Adrenal gland (tissue), 12 donors: ENCODE measurements around the gene AP2S1. TPM values are rescaled to one million over a fixed set of nuclear protein-coding genes. Genes with fewer than 3 reads are reported as not detected.

Source experiments
- DNase-seq, 7 donors: peaks; one replicate each; pipeline ENCODE4 v3.0.0-alpha.2; 2019 to 2020
- H3K27ac ChIP-seq, 5 donors: fragments of 200-600 bp; sonication (generic) in 4 of 5; 1 replicate in 3 of 5; 2 replicates in 2 of 5; pipeline versions ENCODE4 v1.5.1 to v1.8.0; 2016 to 2020; ENCODE audit warnings: mild to moderate bottlenecking in 1 of 5
- H3K27me3 ChIP-seq: fragments of 200-600 bp; 2 replicates; pipeline ENCODE4 v1.8.0; 2021
- H3K36me3 ChIP-seq, 2 donors: fragments of 200-600 bp; replicated peaks in 1 of 2; 1 replicate in 1 of 2; 2 replicates in 1 of 2; pipeline versions ENCODE4 v1.5.1 to v1.8.0; 2018 to 2022
- H3K4me1 ChIP-seq, 2 donors: fragments of 200-600 bp; replicated peaks in 1 of 2; 1 replicate in 1 of 2; 2 replicates in 1 of 2; pipeline versions ENCODE4 v1.5.1 to v1.8.0; 2018 to 2021
- H3K4me3 ChIP-seq, 4 donors: fragments of 200-600 bp; sonication (generic) in 3 of 4; one replicate each; pipeline ENCODE4 v1.5.1; 2016 to 2018
- H3K9me3 ChIP-seq, 3 donors: fragments of 200-600 bp; sonication (generic) in 1 of 3; replicated peaks in 1 of 3; 1 replicate in 2 of 3; 2 replicates in 1 of 3; pipeline versions ENCODE4 v1.5.1 to v1.8.0; 2016 to 2021
- POLR2A ChIP-seq, 2 donors: fragments of 450-650 bp; IDR thresholded peaks; one replicate each; pipeline ENCODE4 v1.6.1; 2017; ENCODE audit warnings: antibody characterized with exemption in 2 of 2, mild to moderate bottlenecking in 2 of 2, moderate library complexity in 1 of 2
- WGBS, 4 donors: extraction: QIAGEN DNeasy Blood & Tissue Kit in 2 of 4; methylation state at CpG; one replicate each; pipeline versions ENCODE4 v1.1.5 to v1.1.7; 2013 to 2017; 5-methylcytosine and 5-hydroxymethylcytosine counted together
- intact Hi-C, 2 donors: fragments of 100-400 bp; cut with DNase I; formaldehyde crosslinking; loops; one replicate each; pipeline versions ENCODE4 v1.14.1 to v1.15.0; 2022 to 2023
- polyA plus RNA-seq, 3 donors: library from polyadenylated mRNA; stranded (reverse); fragments of 200-250 nt in 2 of 3; fragments of 350-450 nt in 1 of 3; fragmentation: Illumina TruSeq in 1 of 3; extraction: RNeasy Lipid Tissue Mini Kit (QIAGEN cat#74804) in 1 of 3; gene quantifications; one replicate each; pipeline ENCODE4 v1.2.3, GENCODE V29; 2013 to 2014
- total RNA-seq, 9 donors: library from RNA; depleted of rRNA in 4 of 9; stranded (reverse); fragments of >200 nt in 4 of 9; fragments of 120-200 nt in 1 of 9; fragmentation: NEBNext Ultra II Directional in 1 of 9; extraction: Animal tissue kit (Norgen Biotek cat#: 25700) in 1 of 9; gene quantifications; one replicate each; pipeline versions ENCODE4 v1.1.0 to v1.2.4, GENCODE V29; 2013 to 2023
- TF ChIP-seq, protein P1 (sequence below), 6 experiments: fragments of 450-650 bp in 4 of 6; fragments of 200-600 bp in 2 of 6; sonication (generic) in 1 of 6; IDR thresholded peaks; 1 replicate in 5 of 6; 2 replicates in 1 of 6; pipeline versions ENCODE4 v1.5.1 to v1.8.0; 2016 to 2021; ENCODE audit warnings: antibody characterized with exemption in 6 of 6, mild to moderate bottlenecking in 2 of 6, moderate library complexity in 1 of 6
- donor health status: healthy with polysubstance abuse.
- donor health status: Bipolar disorder and iron deficiency.
- donor health status: DM: yes; HTN: yes; CAD: no.
- donor health status: DM: no; HTN: no; CAD: no.
- donor health status: DM: no; HTN: no; CAD: no.
- donor health status: DM: yes; HTN: yes; CAD: no.

The AP2S1 gene
- total and polyA plus RNA-seq, 12 donors = 91.1 to 216 (median 166) TPM

DNA sequence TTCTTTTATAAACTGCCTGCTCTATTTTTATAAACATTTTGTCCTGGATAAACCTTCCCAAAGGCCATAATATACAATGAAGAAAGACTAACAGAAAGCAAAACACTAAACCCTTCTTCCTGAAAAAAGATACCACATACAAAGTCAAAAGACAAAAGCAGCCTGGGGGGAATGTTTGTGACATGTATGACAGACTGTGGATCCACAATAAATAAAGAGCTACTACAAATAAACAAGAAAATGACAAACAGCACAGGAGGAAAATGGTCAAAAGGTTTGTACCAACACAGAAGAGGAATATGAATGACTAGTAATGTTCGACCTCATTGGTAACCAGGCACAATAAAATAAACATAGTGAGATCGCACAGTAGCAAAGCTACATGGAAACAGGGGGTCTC, 19.8 kb downstream of the AP2S1 start:
- no peak overlapping the region for H3K4me3 ChIP-seq
- H3K9me3 ChIP-seq = no peaks in the 10 kb centered on the region
- TF ChIP-seq POLR2A (IDR thresholded peaks at IDR 0.05) = no peak
- TF ChIP-seq, protein P1, sequence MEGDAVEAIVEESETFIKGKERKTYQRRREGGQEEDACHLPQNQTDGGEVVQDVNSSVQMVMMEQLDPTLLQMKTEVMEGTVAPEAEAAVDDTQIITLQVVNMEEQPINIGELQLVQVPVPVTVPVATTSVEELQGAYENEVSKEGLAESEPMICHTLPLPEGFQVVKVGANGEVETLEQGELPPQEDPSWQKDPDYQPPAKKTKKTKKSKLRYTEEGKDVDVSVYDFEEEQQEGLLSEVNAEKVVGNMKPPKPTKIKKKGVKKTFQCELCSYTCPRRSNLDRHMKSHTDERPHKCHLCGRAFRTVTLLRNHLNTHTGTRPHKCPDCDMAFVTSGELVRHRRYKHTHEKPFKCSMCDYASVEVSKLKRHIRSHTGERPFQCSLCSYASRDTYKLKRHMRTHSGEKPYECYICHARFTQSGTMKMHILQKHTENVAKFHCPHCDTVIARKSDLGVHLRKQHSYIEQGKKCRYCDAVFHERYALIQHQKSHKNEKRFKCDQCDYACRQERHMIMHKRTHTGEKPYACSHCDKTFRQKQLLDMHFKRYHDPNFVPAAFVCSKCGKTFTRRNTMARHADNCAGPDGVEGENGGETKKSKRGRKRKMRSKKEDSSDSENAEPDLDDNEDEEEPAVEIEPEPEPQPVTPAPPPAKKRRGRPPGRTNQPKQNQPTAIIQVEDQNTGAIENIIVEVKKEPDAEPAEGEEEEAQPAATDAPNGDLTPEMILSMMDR (IDR thresholded peaks at IDR 0.05) = no peak
- intact Hi-C loops = no loop called here
- WGBS, 4 donors = 89 to 97% (median 93%) methylated on average over 2 of the region's 2 CpGs
- no peak for DNase-seq
- H3K4me1 ChIP-seq = no peaks in the 10 kb centered on the region
- no peaks in the 10 kb centered on the region for H3K36me3 ChIP-seq
- H3K27me3 ChIP-seq = no peaks in the 10 kb centered on the region
- H3K27ac ChIP-seq = no peak overlapping the region

DNA sequence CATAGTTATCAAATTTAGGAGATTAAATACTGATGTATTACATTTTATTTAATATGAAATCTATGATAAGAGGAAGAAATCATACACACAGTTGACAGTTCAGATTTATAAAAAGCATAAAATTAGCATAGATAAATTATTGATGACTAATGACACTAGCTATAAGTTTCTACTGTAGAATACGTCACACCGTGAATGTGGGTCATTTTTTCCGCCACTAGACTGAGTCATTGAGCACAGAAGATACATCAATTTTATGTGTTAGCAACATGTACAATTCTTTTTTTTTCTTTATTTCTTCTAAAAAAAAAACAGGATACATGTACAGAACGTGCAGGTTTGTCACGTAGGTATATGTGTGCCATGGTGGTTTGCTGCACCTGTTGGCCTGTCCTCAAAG, 22.2 kb downstream of the AP2S1 start:
- intact Hi-C loops = loop anchor here in 1 of 2 donors (10.0 kb wide), 1 partner anchor 204 kb away; the partner anchor contains the start of gene PTGIR
- no peaks in the 10 kb centered on the region for H3K9me3 ChIP-seq
- H3K36me3 ChIP-seq = no peaks in the 10 kb centered on the region
- H3K4me3 ChIP-seq = no peak overlapping the region
- H3K4me1 ChIP-seq = no peaks in the 10 kb centered on the region
- no peak overlapping the region for H3K27ac ChIP-seq
- peak in 2 of 7 donors; percentile 41 to 49 for DNase-seq
- WGBS, 4 donors = 53 to 67% (median 60%) methylated on average over 5 of the region's 5 CpGs
- TF ChIP-seq, protein P1 (IDR thresholded peaks at IDR 0.05) = no peak
- TF ChIP-seq POLR2A (IDR thresholded peaks at IDR 0.05) = no peak
- no peaks in the 10 kb centered on the region for H3K27me3 ChIP-seq

DNA sequence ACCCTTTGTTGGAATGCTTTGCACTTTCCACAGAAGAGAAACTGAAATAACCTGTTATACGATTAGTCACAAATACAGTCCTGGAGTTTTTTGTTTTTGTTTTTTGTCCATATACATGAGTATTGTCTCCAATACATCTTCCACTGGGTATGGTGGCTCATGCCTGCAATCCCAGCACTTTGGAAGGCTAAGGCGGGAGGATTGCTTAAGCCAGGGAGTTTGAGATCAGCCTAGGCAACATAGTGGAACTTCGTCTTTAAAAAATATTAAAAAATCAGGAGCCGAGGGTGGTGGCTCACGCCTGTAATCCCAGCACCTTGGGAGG, 25.0 kb downstream of the AP2S1 start:
- Histone ChIP-seq H3K36me3 (no peaks in the 10 kb centered on the region), H3K4me1 (no peaks in the 10 kb centered on the region), H3K9me3 (no peaks in the 10 kb centered on the region), H3K27me3 (no peaks in the 10 kb centered on the region), H3K4me3 (no peak overlapping the region), H3K27ac (no peak overlapping the region)
- TF ChIP-seq POLR2A (IDR thresholded peaks at IDR 0.05) = no peak
- TF ChIP-seq, protein P1 (IDR thresholded peaks at IDR 0.05) = no peak
- no peak for DNase-seq
- intact Hi-C loops = loop anchor here in 1 of 2 donors (10.0 kb wide), 1 partner anchor 201 kb away; the partner anchor contains the start of gene PTGIR
- 72 to 81% (median 74%) methylated on average over 5 of the region's 5 CpGs for WGBS, 4 donors

DNA sequence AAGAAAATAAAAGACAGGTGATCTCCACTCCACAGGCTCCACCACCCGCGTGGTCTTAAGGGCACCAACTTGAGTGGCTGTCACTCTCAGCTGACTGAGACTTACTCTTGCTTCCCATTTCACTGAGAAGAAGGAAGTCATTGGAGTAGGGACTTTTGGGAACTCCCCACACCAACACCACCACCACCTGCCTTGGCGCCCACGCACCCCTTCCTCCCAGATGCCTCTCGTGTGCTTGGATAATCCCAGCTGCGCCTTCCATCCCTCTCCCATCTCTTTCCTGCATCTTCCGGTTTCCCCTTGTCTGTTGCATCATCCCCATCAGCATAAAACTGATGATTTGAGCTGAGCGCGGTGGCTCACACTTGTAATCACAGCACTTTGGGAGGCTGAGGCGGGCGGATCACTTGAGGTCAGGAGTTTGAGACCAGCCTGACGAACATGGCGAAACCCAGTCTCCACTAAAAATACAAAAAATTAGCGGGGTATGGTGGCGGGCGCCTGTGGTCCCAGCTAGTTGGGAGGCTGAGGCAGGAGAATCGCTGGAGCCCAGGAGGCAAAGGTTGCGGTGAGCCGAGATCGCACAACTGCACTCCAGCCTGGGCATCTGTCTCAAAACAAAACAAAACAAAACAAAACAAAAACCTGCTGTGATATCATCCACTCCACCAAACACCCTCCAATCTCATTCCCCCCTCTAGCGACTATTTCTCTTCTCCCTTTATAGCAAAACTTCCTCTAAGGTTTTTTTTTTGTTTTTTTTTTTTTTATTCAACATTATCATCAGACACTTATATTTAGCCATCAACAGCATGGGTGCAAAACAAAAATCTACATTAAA, 25.5 kb downstream of the AP2S1 start:
- TF ChIP-seq, protein P1 (IDR thresholded peaks at IDR 0.05) = no peak
- TF ChIP-seq POLR2A (IDR thresholded peaks at IDR 0.05) = no peak
- H3K9me3 ChIP-seq = no peaks in the 10 kb centered on the region
- H3K27ac ChIP-seq = peak overlapping the region in 2 of 5 donors; percentile 17 to 47
- DNase-seq = peak in 1 of 7 donors; percentile 32
- no peak overlapping the region for H3K4me3 ChIP-seq
- no peaks in the 10 kb centered on the region for H3K36me3 ChIP-seq
- intact Hi-C loops = loop anchor here in 1 of 2 donors (10.0 kb wide), 1 partner anchor 200 kb away; the partner anchor contains the start of gene PTGIR
- no peaks in the 10 kb centered on the region for H3K27me3 ChIP-seq
- H3K4me1 ChIP-seq = no peaks in the 10 kb centered on the region
- WGBS, 4 donors = 71 to 88% (median 82%) methylated on average over 21 of the region's 21 CpGs
